HCT116 (cell line): Measurements from ENCODE around the gene DNAJA4. TPM values are rescaled to one million over a fixed set of nuclear protein-coding genes. Genes with fewer than 3 reads are reported as not detected.

ENCODE experiments used
- ATAC-seq: fragments of 200-7000 bp; cut with Tn5 transposase; 2 replicates; pipeline ENCODE4 v1.9.1; 2020; ENCODE audit warnings: mild to moderate bottlenecking, moderate library complexity
- BruUV-seq: library from RNA; stranded (reverse); fragments of 400-500 nt; replicated peaks from 2 replicates; lab custom pipeline; 2021; lab: Mats Ljungman, UMichigan
- CTCF ChIA-PET: fragments of 300-600 bp; sonication (Branson Sonifier 250); formaldehyde crosslinking; loops from one replicate; lab custom pipeline; 2021; ENCODE audit warnings: antibody characterized with exemption; lab: Charles Lee
- POLR2A ChIA-PET: fragments of 300-600, 350-600 bp; sonication (Branson Sonifier 250); formaldehyde crosslinking; loops from one replicate; lab custom pipeline; 2021; ENCODE audit warnings: antibody characterized with exemption; lab: Charles Lee
- RAD21 ChIA-PET, 2 experiments: fragments of 300-600 bp; sonication (Branson Sonifier 250); formaldehyde crosslinking; loops; one replicate each; lab custom pipeline; 2023; ENCODE audit warnings: low total read pairs in 2 of 2; ENCODE audit not compliant: uncharacterized antibody in 2 of 2, unreplicated experiment in 2 of 2, low non-redundant PET in 1 of 2; lab: Charles Lee
- DNase-seq: peaks from one replicate; pipeline ENCODE4 v3.0.0-alpha.2; 2010; ENCODE audit warnings: low read depth, low spot score
- H2AFZ ChIP-seq: fragments of 200-600 bp; shearing (Covaris generic), sonication (generic); 2 replicates; pipeline ENCODE4 v1.6.1; 2017; ENCODE audit warnings: low read depth, mixed run types, mixed read lengths, antibody characterized with exemption, low read length; ENCODE audit not compliant: poor library complexity, severe bottlenecking
- H3K27ac ChIP-seq: 2 replicates; pipeline ENCODE4 v1.5.1; 2012; ENCODE audit warnings: low read depth, low read length
- H3K27me3 ChIP-seq: fragments of 200-600 bp; sonication (generic); 2 replicates; pipeline ENCODE4 v1.6.1; 2016; ENCODE audit warnings: mixed run types, low read length, mixed read lengths; ENCODE audit not compliant: insufficient read depth
- H3K36me3 ChIP-seq, 2 experiments: fragments of 200-500 bp in 1 of 2; fragments of 200-600 bp in 1 of 2; sonication (Bioruptor generic) in 1 of 2; sonication (generic) in 1 of 2; 2 replicates each; pipeline versions ENCODE4 v1.5.1 to v1.6.1; 2014 to 2016; ENCODE audit warnings: low read length in 2 of 2, inconsistent platforms in 1 of 2, mixed read lengths in 1 of 2, mixed run types in 1 of 2; ENCODE audit not compliant: insufficient read depth in 2 of 2, control insufficient read depth in 1 of 2
- H3K4me1 ChIP-seq, 2 experiments: fragments of 200-600 bp in 1 of 2; sonication (generic) in 1 of 2; 2 replicates each; pipeline versions ENCODE4 v1.5.1 to v1.6.1; 2012 to 2017; ENCODE audit warnings: low read length in 2 of 2, inconsistent platforms in 1 of 2, mild to moderate bottlenecking in 1 of 2, mixed read lengths in 1 of 2, mixed run types in 1 of 2, moderate library complexity in 1 of 2; ENCODE audit not compliant: insufficient read depth in 2 of 2, control insufficient read depth in 1 of 2
- H3K4me2 ChIP-seq: fragments of 200-600 bp; sonication (generic); 2 replicates; pipeline ENCODE4 v1.6.1; 2017; ENCODE audit warnings: mixed run types, low read length, mixed read lengths
- H3K4me3 ChIP-seq, 2 experiments: fragments of 200-600 bp in 1 of 2; sonication (generic) in 1 of 2; replicated peaks in 1 of 2; 2 replicates each; pipeline ENCODE4 v1.5.1; 2011 to 2016; ENCODE audit warnings: low read length in 2 of 2, control low read depth in 1 of 2, low read depth in 1 of 2, mild to moderate bottlenecking in 1 of 2, mixed read lengths in 1 of 2, mixed run types in 1 of 2
- H3K79me2 ChIP-seq: fragments of 200-600 bp; sonication (generic); 2 replicates; pipeline ENCODE4 v1.6.1; 2017; ENCODE audit warnings: mild to moderate bottlenecking, mixed run types, low read length, moderate library complexity, mixed read lengths; ENCODE audit not compliant: insufficient read depth
- H3K9ac ChIP-seq: fragments of 200-600 bp; sonication (generic); 2 replicates; pipeline ENCODE4 v1.6.1; 2016; ENCODE audit warnings: low read length, mixed read lengths
- H3K9me2 ChIP-seq: fragments of 200-600 bp; sonication (generic), shearing (Covaris generic); 2 replicates; pipeline ENCODE4 v1.6.1; 2017; ENCODE audit warnings: mixed run types, mild to moderate bottlenecking, moderate library complexity; ENCODE audit not compliant: insufficient read depth
- H3K9me3 ChIP-seq, 2 experiments: fragments of 200-500 bp in 1 of 2; fragments of 200-600 bp in 1 of 2; sonication (Bioruptor generic) in 1 of 2; sonication (generic) in 1 of 2; 2 replicates each; pipeline ENCODE4 v1.6.1; 2014 to 2017; ENCODE audit warnings: low read length in 2 of 2, mixed read lengths in 2 of 2, inconsistent platforms in 1 of 2, low read depth in 1 of 2, mild to moderate bottlenecking in 1 of 2, mixed run types in 1 of 2, moderate library complexity in 1 of 2; ENCODE audit not compliant: control insufficient read depth in 1 of 2, insufficient read depth in 1 of 2
- H4K20me1 ChIP-seq: fragments of 200-600 bp; sonication (generic), shearing (Covaris generic); 2 replicates; pipeline ENCODE4 v1.6.1; 2017; ENCODE audit warnings: mixed run types, mild to moderate bottlenecking, moderate library complexity; ENCODE audit not compliant: insufficient read depth
- CBX3 ChIP-seq: IDR thresholded peaks from 2 replicates; pipeline ENCODE4 v1.6.1; 2012; ENCODE audit warnings: low read depth
- CEBPB ChIP-seq: IDR thresholded peaks from 2 replicates; pipeline ENCODE4 v1.6.1; 2012; ENCODE audit warnings: low read depth
- CTCF ChIP-seq, 3 experiments: fragments of 200-600 bp in 1 of 3; sonication (generic) in 1 of 3; IDR thresholded peaks in 2 of 3; conservative IDR thresholded peaks in 1 of 3; 2 replicates each; pipeline ENCODE4 v1.5.1; 2012 to 2017; ENCODE audit warnings: low read depth in 2 of 3, low read length in 2 of 3, antibody characterized with exemption in 1 of 3, borderline replicate concordance in 1 of 3, control low read depth in 1 of 3, mild to moderate bottlenecking in 1 of 3, mixed read lengths in 1 of 3, mixed run types in 1 of 3, moderate library complexity in 1 of 3; ENCODE audit not compliant: insufficient read depth in 1 of 3
- EGR1 ChIP-seq: IDR thresholded peaks from 2 replicates; pipeline ENCODE4 v1.6.1; 2012; ENCODE audit warnings: low read depth
- ELF1 ChIP-seq: IDR thresholded peaks from 2 replicates; pipeline ENCODE4 v1.6.1; 2012; ENCODE audit warnings: low read depth, borderline replicate concordance
- EZH2 ChIP-seq: fragments of 200-600 bp; sonication (generic); IDR thresholded peaks from 2 replicates; pipeline ENCODE4 v1.6.1; 2017; ENCODE audit warnings: antibody characterized with exemption, mixed run types
- EZH2phosphoT487 ChIP-seq: fragments of 200-600 bp; IDR thresholded peaks from 2 replicates; pipeline ENCODE4 v1.6.1; 2018; ENCODE audit warnings: antibody characterized with exemption, borderline replicate concordance
- FOSL1 ChIP-seq: IDR thresholded peaks from 2 replicates; pipeline ENCODE4 v1.6.1; 2012; ENCODE audit warnings: low read depth
- JUND ChIP-seq: IDR thresholded peaks from 2 replicates; pipeline ENCODE4 v1.6.1; 2012
- MAX ChIP-seq: IDR thresholded peaks from 2 replicates; pipeline ENCODE4 v1.6.1; 2012
- POLR2A ChIP-seq: IDR thresholded peaks from 2 replicates; pipeline ENCODE4 v1.7.0; 2011; ENCODE audit warnings: borderline replicate concordance; ENCODE audit not compliant: insufficient read depth, insufficient read length; ENCODE audit errors: extremely low read depth
- POLR2AphosphoS5 ChIP-seq: IDR thresholded peaks from 2 replicates; pipeline ENCODE4 v1.6.1; 2011; ENCODE audit warnings: mild to moderate bottlenecking, low read depth, low read length, moderate library complexity
- RAD21 ChIP-seq: IDR thresholded peaks from 2 replicates; pipeline ENCODE4 v1.6.1; 2012; ENCODE audit warnings: low read depth, mild to moderate bottlenecking
- REST ChIP-seq: IDR thresholded peaks from 2 replicates; pipeline ENCODE4 v1.6.1; 2012; ENCODE audit warnings: low read depth
- SIN3A ChIP-seq: IDR thresholded peaks from 2 replicates; pipeline ENCODE4 v1.6.1; 2012; ENCODE audit warnings: low read depth
- SP1 ChIP-seq: IDR thresholded peaks from 2 replicates; pipeline ENCODE4 v1.6.1; 2012; ENCODE audit warnings: low read depth
- SRF ChIP-seq: IDR thresholded peaks from 2 replicates; pipeline ENCODE4 v1.6.1; 2012; ENCODE audit warnings: low read depth
- TCF7L2 ChIP-seq: IDR thresholded peaks from 2 replicates; pipeline ENCODE4 v1.7.0; 2011; ENCODE audit warnings: borderline replicate concordance, inconsistent platforms; ENCODE audit not compliant: insufficient read depth, insufficient read length; ENCODE audit errors: extremely low read depth
- YY1 ChIP-seq: IDR thresholded peaks from 2 replicates; pipeline ENCODE4 v1.6.1; 2011; ENCODE audit warnings: low read length, low read depth, moderate library complexity, mild to moderate bottlenecking; ENCODE audit not compliant: insufficient replicate concordance; ENCODE audit errors: extremely low read depth
- ZFX ChIP-seq: fragments of 450-650 bp; IDR thresholded peaks from 2 replicates; pipeline ENCODE4 v1.6.1; 2017
- intact Hi-C: fragments of 100-400 bp; cut with micrococcal nuclease; formaldehyde crosslinking; loops from 2 replicates; pipeline ENCODE4 v1.10.0; 2022
- total RNA-seq: library from RNA; stranded (reverse); gene quantifications from one replicate; pipeline ENCODE4 v1.2.1, GENCODE V29; 2021; ENCODE audit not compliant: unreplicated experiment

Gene DNAJA4
- total RNA-seq, 1 experiment from 2014 or later: 66.6 TPM

GRCh38 chr15:78299101-78299930 is 35.0 kb downstream of the DNAJA4 start, which contains the start of gene SKIC8:
Gene SKIC8 (minus strand): TSS chr15:78299609. CDS start chr15:78295686, 3,923 bp downstream.
- TF ChIP-seq FOSL1 (no peak), ZFX (peak; percentile 83), CEBPB (no peak), RAD21 (no peak), REST (no peak), SIN3A (peak; percentile 95), SP1 (peak; percentile 86), TCF7L2 (no peak), SRF (peak; percentile 92), EGR1 (peak; percentile 76), EZH2 (no peak), EZH2phosphoT487 (no peak), POLR2AphosphoS5 (peak; percentile 85), CBX3 (peak; percentile 13; the same call in 1 of the 2 replicates), JUND (no peak), YY1 (peak; percentile 83), ELF1 (peak; percentile 54; the same call in 1 of the 2 replicates), CTCF (IDR thresholded peaks at IDR 0.05 in 2 of 3, conservative IDR thresholded peaks at IDR 0.05 in 1 of 3; ENCODE audit: borderline replicate concordance in 1 of 3, insufficient read depth in 1 of 3, low read depth in 2 of 3, low read length in 2 of 3) (0 out of 6 replicates have a peak, but pooled peaks of 1 of the 3 experiments have one; percentile 14), MAX (peak; percentile 85), POLR2A (peak; percentile 57)
- Histone ChIP-seq H3K4me3 (peak within 1 kb of the TSS; percentile 94 to 98), H3K9me3 (no peaks in the 10 kb centered on the region), H2AFZ (peak within 1 kb of the TSS; percentile 40), H3K27ac (peak within 1 kb of the TSS; percentile 66), H3K9me2 (no peaks in the 10 kb centered on the region), H3K4me2 (peak within 1 kb of the TSS; percentile 76), H3K79me2 (peaks cover 40% of the 10 kb centered on the region), H3K36me3 (peaks cover 0 to 2% of the 10 kb centered on the region in 2 experiments; a peak in 1 of 4 replicates), H3K4me1 (peaks cover 6 to 30% of the 10 kb centered on the region in 2 experiments), H3K9ac (peak within 1 kb of the TSS; percentile 85), H3K27me3 (no peaks in the 10 kb centered on the region), H4K20me1 (no peaks in the 10 kb centered on the region)
- DNase-seq (peak; percentile 80), ATAC-seq (peak; percentile 98)
- intact Hi-C loops: no loop called here
- CTCF ChIA-PET: interaction anchor here (0.6 to 1.5 kb wide), 14 partner anchors 8 to 440 kb away, joined by 3 to 15 read pairs (median 3); partner anchors contain the start of genes CIB2 and DNAJA4
- RAD21 ChIA-PET: interaction anchor here in 1 of 2 experiments (0.9 kb wide), 1 partner anchor 123 kb away, joined by 5 read pairs; no protein-coding TSS in a partner anchor
- POLR2A ChIA-PET: interaction anchor here (0.7 to 2.1 kb wide), 14 partner anchors 8 to 428 kb away, joined by 3 to 23 read pairs (median 4); partner anchors contain the start of genes CHRNA5, DNAJA4, IREB2 and PSMA4
- BruUV-seq: TSS peak; percentile 78
